GM19240 (cell line): ENCODE data around the gene PPFIA2.
"Not testable (repeated sequence)": the region's sequence is repeated elsewhere in the genome, so short reads cannot be mapped to it uniquely, and the experiment has no call there.

Source experiments
- DNase-seq: peaks from one replicate; pipeline ENCODE4 v3.0.0; 2011; ENCODE audit warnings: low spot score; ENCODE audit not compliant: insufficient read length

Gene PPFIA2

DNA sequence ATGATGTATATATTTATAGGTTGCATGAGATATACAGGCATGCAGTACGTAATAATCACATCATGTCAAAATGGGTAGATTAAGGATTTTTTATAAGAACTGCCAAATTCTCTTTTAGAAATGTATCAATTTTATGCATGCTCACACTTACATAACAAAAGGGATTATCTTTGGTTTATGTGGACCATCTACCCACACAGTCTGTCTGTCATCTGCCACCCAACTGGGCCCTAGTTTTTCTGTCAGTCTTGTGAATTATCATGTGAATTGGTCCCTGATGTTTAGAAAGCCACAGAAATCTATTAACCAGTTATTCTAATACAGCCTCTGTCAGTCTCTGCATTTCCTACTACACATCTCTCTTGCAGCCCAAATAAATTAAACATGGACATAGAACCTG is 547.8 kb downstream of the PPFIA2 start:
- no peak for DNase-seq

- DNase-seq = not testable (repeated sequence)
These were observed 549.4 kb downstream of the PPFIA2 start for GRCh38 chr12:81209772-81210225.

GRCh38 chr12:81209012-81209411 is 550.1 kb downstream of the PPFIA2 start:
- DNase-seq = no peak

DNA sequence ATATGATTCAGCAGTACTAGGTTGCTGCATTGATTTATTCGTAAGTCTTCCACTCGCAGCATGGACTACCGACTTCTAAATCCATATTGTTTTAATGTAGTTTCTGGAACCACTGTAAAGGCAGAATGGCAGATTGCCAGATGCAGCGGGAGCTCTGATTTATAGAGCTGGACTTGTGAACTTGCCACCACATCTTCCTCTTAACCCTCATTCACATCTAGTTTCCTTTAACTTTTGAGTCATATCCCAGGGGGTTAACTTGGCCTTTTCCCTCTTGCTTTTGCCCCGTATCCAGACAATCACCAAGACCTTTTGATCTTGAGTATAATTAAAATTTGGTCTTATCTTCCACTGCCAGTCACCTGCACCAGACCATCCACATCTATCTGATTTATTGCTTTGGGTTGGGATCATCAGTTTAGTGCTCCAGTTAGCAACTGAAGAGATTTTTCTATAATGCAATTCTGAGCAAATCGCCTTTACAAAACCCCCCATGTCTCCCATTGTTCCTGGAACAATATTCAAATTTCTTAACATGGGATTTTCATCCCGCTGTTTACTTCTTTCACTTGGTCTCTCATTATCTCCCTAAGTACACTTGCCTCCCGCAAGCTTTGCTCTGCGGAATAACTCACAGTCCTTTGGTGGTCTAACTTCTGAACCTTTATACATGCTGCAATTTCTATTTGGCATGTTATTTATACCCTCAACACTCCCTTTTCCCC is 550.8 kb downstream of the PPFIA2 start:
- DNase-seq = no peak
